MCF 10A (cell line): ENCODE results near the gene ERRFI1. TPM values are rescaled to one million over a fixed set of nuclear protein-coding genes. Genes with fewer than 3 reads are reported as not detected.
A peak's percentile ranks its signal among the peaks of the same experiment; 100 is the strongest.

Experiments
- BruUV-seq: library from RNA; stranded (reverse); fragments of 400-500 nt; replicated peaks from 2 replicates; lab custom pipeline; 2021; lab: Mats Ljungman, UMichigan
- CTCF ChIA-PET: fragments of 300-600 bp; sonication (Branson Sonifier 250); formaldehyde crosslinking; extraction: SDS; loops from one replicate; lab custom pipeline; 2021; ENCODE audit warnings: antibody characterized with exemption, inconsistent platforms; lab: Yijun Ruan, JAX
- POLR2A ChIA-PET: fragments of 300-600, 350-650 bp; sonication (Branson Sonifier 250); formaldehyde crosslinking; extraction: SDS; loops from one replicate; lab custom pipeline; 2020; ENCODE audit warnings: antibody characterized with exemption, inconsistent platforms; lab: Yijun Ruan, JAX
- DNase-seq: peaks from one replicate; pipeline ENCODE4 v3.0.0-alpha.2; 2018; ENCODE audit not compliant: unreplicated experiment
- H3K27ac Mint-ChIP-seq: one replicate; pipeline ENCODE4 v1.8.0; 2022; ENCODE audit warnings: mild to moderate bottlenecking, low read depth, mixed read lengths; ENCODE audit not compliant: unreplicated experiment
- H3K27me3 Mint-ChIP-seq: one replicate; pipeline ENCODE4 v1.8.0; 2022; ENCODE audit warnings: mixed read lengths; ENCODE audit not compliant: insufficient read depth, unreplicated experiment
- H3K36me3 Mint-ChIP-seq: one replicate; pipeline ENCODE4 v1.8.0; 2022; ENCODE audit warnings: mild to moderate bottlenecking, moderate library complexity, mixed read lengths; ENCODE audit not compliant: insufficient read depth, unreplicated experiment
- H3K4me1 Mint-ChIP-seq: one replicate; pipeline ENCODE4 v1.8.0; 2022; ENCODE audit warnings: mixed read lengths; ENCODE audit not compliant: insufficient read depth, unreplicated experiment
- H3K4me3 Mint-ChIP-seq: one replicate; pipeline ENCODE4 v1.8.0; 2022; ENCODE audit warnings: mild to moderate bottlenecking, moderate library complexity, mixed read lengths; ENCODE audit not compliant: unreplicated experiment
- H3K9me3 Mint-ChIP-seq: one replicate; pipeline ENCODE4 v1.8.0; 2022; ENCODE audit warnings: mixed read lengths; ENCODE audit not compliant: unreplicated experiment
- intact Hi-C: fragments of 100-400 bp; cut with micrococcal nuclease; formaldehyde crosslinking; loops from 2 replicates; pipeline ENCODE4 v1.14.1; 2022
- total RNA-seq: library from RNA; stranded (reverse); gene quantifications from 2 replicates; pipeline ENCODE4 v1.2.3, GENCODE V29; 2022
- TF ChIP-seq, protein P1 (sequence below): fragments of 200-600 bp; IDR thresholded peaks from one replicate; pipeline ENCODE4 v1.8.0; 2022; ENCODE audit warnings: antibody characterized with exemption, mild to moderate bottlenecking; ENCODE audit not compliant: unreplicated experiment

ERRFI1 gene
- total RNA-seq, 1 experiment from 2014 or later = 111 TPM

GRCh38 chr1:8010080-8010664, 15.9 kb downstream of the ERRFI1 start:
- TF ChIP-seq, protein P1, sequence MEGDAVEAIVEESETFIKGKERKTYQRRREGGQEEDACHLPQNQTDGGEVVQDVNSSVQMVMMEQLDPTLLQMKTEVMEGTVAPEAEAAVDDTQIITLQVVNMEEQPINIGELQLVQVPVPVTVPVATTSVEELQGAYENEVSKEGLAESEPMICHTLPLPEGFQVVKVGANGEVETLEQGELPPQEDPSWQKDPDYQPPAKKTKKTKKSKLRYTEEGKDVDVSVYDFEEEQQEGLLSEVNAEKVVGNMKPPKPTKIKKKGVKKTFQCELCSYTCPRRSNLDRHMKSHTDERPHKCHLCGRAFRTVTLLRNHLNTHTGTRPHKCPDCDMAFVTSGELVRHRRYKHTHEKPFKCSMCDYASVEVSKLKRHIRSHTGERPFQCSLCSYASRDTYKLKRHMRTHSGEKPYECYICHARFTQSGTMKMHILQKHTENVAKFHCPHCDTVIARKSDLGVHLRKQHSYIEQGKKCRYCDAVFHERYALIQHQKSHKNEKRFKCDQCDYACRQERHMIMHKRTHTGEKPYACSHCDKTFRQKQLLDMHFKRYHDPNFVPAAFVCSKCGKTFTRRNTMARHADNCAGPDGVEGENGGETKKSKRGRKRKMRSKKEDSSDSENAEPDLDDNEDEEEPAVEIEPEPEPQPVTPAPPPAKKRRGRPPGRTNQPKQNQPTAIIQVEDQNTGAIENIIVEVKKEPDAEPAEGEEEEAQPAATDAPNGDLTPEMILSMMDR = no peak
- Mint-ChIP-seq H3K4me1 (peaks cover 48% of the 10 kb centered on the region), H3K4me3 (no peak overlapping the region), H3K36me3 (peaks cover 100% of the 10 kb centered on the region), H3K27ac (peak overlapping the region; percentile 79), H3K9me3 (no peaks in the 10 kb centered on the region), H3K27me3 (no peaks in the 10 kb centered on the region)
- POLR2A ChIA-PET = interaction anchor here (0.7 to 9.2 kb wide), 6 partner anchors 8 to 304 kb away, joined by 3 to 256 read pairs (median 4); partner anchors contain the start of gene ERRFI1
- CTCF ChIA-PET = interaction anchor here (0.9 to 1.8 kb wide), 3 partner anchors 27 to 229 kb away, joined by 4 to 6 read pairs (median 5); no protein-coding TSS in a partner anchor
- intact Hi-C loops = no loop called here
- DNase-seq = no peak
- BruUV-seq = no TSS peak

GRCh38 chr1:8009043-8010002, 16.8 kb downstream of the ERRFI1 start:
- H3K36me3 Mint-ChIP-seq = peaks cover 100% of the 10 kb centered on the region
- ChIA-PET POLR2A (interaction anchor here (0.5 to 0.9 kb wide), 6 partner anchors 14 to 305 kb away, joined by 3 to 5 read pairs (median 3); no protein-coding TSS in a partner anchor), CTCF (interaction anchor here (0.6 to 0.7 kb wide), 2 partner anchors 29 to 175 kb away, joined by 3 read pairs; no protein-coding TSS in a partner anchor)
- no TSS peak for BruUV-seq
- H3K27me3 Mint-ChIP-seq = no peaks in the 10 kb centered on the region
- H3K9me3 Mint-ChIP-seq = no peaks in the 10 kb centered on the region
- peak overlapping the region; percentile 9 for H3K4me3 Mint-ChIP-seq
- TF ChIP-seq, protein P1 = no peak
- intact Hi-C loops = no loop called here
- H3K4me1 Mint-ChIP-seq = peaks cover 48% of the 10 kb centered on the region
- no peak for DNase-seq
- peak overlapping the region; percentile 79 for H3K27ac Mint-ChIP-seq

GRCh38 chr1:8006037-8006963, 19.8 kb downstream of the ERRFI1 start:
- H3K4me1 Mint-ChIP-seq = peaks cover 44% of the 10 kb centered on the region
- H3K4me3 Mint-ChIP-seq = peak overlapping the region; percentile 57

More at GRCh38 chr1:8006037-8006963, 19.8 kb downstream of the ERRFI1 start:
- Mint-ChIP-seq H3K27ac (peak overlapping the region; percentile 84), H3K36me3 (peaks cover 95% of the 10 kb centered on the region), H3K9me3 (no peaks in the 10 kb centered on the region), H3K27me3 (no peaks in the 10 kb centered on the region)
- CTCF ChIA-PET = interaction anchor here (1.4 to 2.4 kb wide), 4 partner anchors 9 to 309 kb away, joined by 4 to 18 read pairs (median 8); no protein-coding TSS in a partner anchor
- intact Hi-C loops = no loop called here
- TF ChIP-seq, protein P1 = no peak
- DNase-seq = peak; percentile 72
- POLR2A ChIA-PET = interaction anchor here (0.6 to 5.4 kb wide), 28 partner anchors 11 to 872 kb away, joined by 3 to 206 read pairs (median 7); partner anchors contain the start of genes ENO1 and PARK7
- BruUV-seq = no TSS peak
